ENCODE results near the gene SERTAD4. TPM values are rescaled to one million over a fixed set of nuclear protein-coding genes. Genes with fewer than 3 reads are reported as not detected.
"Not testable (repeated sequence)": the region's sequence is repeated elsewhere in the genome, so short reads cannot be mapped to it uniquely, and the experiment has no call there.

SERTAD4 gene
- total and polyA plus RNA-seq, 2 experiments from 2014 or later = 1.4 to 1.8 TPM

- Histone ChIP-seq H3K27ac (no peak overlapping the region), H3K4me3 (no peak overlapping the region), H3K27me3 (no peaks in the 10 kb centered on the region), H3K9me3 (ENCODE audit: low read depth) (no peaks in the 10 kb centered on the region), H3K36me3 (no peaks in the 10 kb centered on the region), H3K4me1 (ENCODE audit: low read depth) (peaks cover 5% of the 10 kb centered on the region)
- no peak for DNase-seq (ENCODE audit: low read depth in 1 of 2, low spot score in 1 of 2)
- no peak for TF ChIP-seq CTCF (IDR thresholded peaks at IDR 0.05; ENCODE audit: low read depth, low read length)
Observed at GRCh38 chr1:210262897-210263272, 30.3 kb downstream of the SERTAD4 start.

GRCh38 chr1:210263963-210264362 is 31.4 kb downstream of the SERTAD4 start:
- Histone ChIP-seq H3K4me3 (no peak overlapping the region), H3K27me3 (no peaks in the 10 kb centered on the region), H3K9me3 (ENCODE audit: low read depth) (no peaks in the 10 kb centered on the region), H3K27ac (no peak overlapping the region), H3K4me1 (ENCODE audit: low read depth) (peaks cover 5% of the 10 kb centered on the region), H3K36me3 (no peaks in the 10 kb centered on the region)
- TF ChIP-seq CTCF (IDR thresholded peaks at IDR 0.05; ENCODE audit: low read depth, low read length) = no peak
- no peak for DNase-seq (ENCODE audit: low read depth in 1 of 2, low spot score in 1 of 2)

GRCh38 chr1:210264496-210265380 is 32.1 kb downstream of the SERTAD4 start:
- H3K36me3 ChIP-seq = no peaks in the 10 kb centered on the region
- peak; percentile 20 to 50 for DNase-seq (ENCODE audit: low read depth in 1 of 2, low spot score in 1 of 2)
- H3K4me3 ChIP-seq = no peak overlapping the region
- H3K9me3 ChIP-seq (ENCODE audit: low read depth) = no peaks in the 10 kb centered on the region
- TF ChIP-seq CTCF (IDR thresholded peaks at IDR 0.05; ENCODE audit: low read depth, low read length) = peak; percentile 31
- peak overlapping the region; percentile 47 for H3K27ac ChIP-seq
- H3K27me3 ChIP-seq = no peaks in the 10 kb centered on the region
- peaks cover 5% of the 10 kb centered on the region for H3K4me1 ChIP-seq (ENCODE audit: low read depth)

GRCh38 chr1:210265392-210265955 is 32.9 kb downstream of the SERTAD4 start:
- DNase-seq (ENCODE audit: low read depth in 1 of 2, low spot score in 1 of 2) = peak; percentile 15 to 85
- H3K27me3 ChIP-seq; H3K4me3 ChIP-seq; H3K4me1 ChIP-seq (ENCODE audit: low read depth); H3K9me3 ChIP-seq (ENCODE audit: low read depth); H3K36me3 ChIP-seq: not testable (repeated sequence)
- peak overlapping the region; percentile 47 for H3K27ac ChIP-seq

- H3K9me3 ChIP-seq (ENCODE audit: low read depth) = no peaks in the 10 kb centered on the region
- H3K4me3 ChIP-seq = no peak overlapping the region
- H3K27ac ChIP-seq = no peak overlapping the region
- DNase-seq (ENCODE audit: low read depth in 1 of 2, low spot score in 1 of 2) = no peak
- peaks cover 5% of the 10 kb centered on the region for H3K4me1 ChIP-seq (ENCODE audit: low read depth)
- H3K36me3 ChIP-seq = no peaks in the 10 kb centered on the region
- no peaks in the 10 kb centered on the region for H3K27me3 ChIP-seq
- TF ChIP-seq CTCF (IDR thresholded peaks at IDR 0.05; ENCODE audit: low read depth, low read length) = no peak
Observed at GRCh38 chr1:210269981-210270380, 37.4 kb downstream of the SERTAD4 start.

GRCh38 chr1:210272666-210273065 is 40.1 kb downstream of the SERTAD4 start:
- TF ChIP-seq CTCF (IDR thresholded peaks at IDR 0.05; ENCODE audit: low read depth, low read length) = no peak
- no peaks in the 10 kb centered on the region for H3K27me3 ChIP-seq
- H3K36me3 ChIP-seq = no peaks in the 10 kb centered on the region
- no peak overlapping the region for H3K27ac ChIP-seq
- no peaks in the 10 kb centered on the region for H3K9me3 ChIP-seq (ENCODE audit: low read depth)
- H3K4me3 ChIP-seq = no peak overlapping the region
- no peak for DNase-seq (ENCODE audit: low read depth in 1 of 2, low spot score in 1 of 2)
- no peaks in the 10 kb centered on the region for H3K4me1 ChIP-seq (ENCODE audit: low read depth)
